ENCODE data around the gene CEP85L.

CEP85L gene

DNA sequence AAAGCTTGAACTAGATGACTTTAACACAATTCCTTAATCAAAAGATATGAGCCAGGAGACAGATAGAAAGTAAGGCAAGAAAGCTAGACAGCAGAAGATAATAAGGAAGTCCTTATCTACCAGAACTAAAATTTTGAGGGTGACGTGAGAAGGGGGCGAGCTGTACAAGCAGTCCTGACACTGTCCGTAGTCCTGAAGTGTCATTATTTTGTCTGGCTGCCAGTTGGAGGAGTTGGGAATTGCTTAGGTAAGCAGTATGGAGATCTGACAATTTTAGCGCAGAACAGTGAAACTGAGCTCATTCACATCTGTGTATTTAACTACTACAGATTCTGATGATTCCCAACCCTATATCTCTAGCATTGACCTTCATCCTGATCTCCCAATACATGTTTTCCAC lies 25.8 kb upstream of the CEP85L start:
- Mint-ChIP-seq H3K9me3 (no peaks in the 10 kb centered on the region), H3K4me3 (no peak overlapping the region), H3K27me3 (ENCODE audit: low read depth, poor library complexity) (peaks cover 3% of the 10 kb centered on the region), H3K27ac (no peak overlapping the region), H3K4me1 (no peaks in the 10 kb centered on the region), H3K36me3 (ENCODE audit: low read depth) (no peaks in the 10 kb centered on the region)
- DNase-seq = no peak
- TF ChIP-seq, protein P1, sequence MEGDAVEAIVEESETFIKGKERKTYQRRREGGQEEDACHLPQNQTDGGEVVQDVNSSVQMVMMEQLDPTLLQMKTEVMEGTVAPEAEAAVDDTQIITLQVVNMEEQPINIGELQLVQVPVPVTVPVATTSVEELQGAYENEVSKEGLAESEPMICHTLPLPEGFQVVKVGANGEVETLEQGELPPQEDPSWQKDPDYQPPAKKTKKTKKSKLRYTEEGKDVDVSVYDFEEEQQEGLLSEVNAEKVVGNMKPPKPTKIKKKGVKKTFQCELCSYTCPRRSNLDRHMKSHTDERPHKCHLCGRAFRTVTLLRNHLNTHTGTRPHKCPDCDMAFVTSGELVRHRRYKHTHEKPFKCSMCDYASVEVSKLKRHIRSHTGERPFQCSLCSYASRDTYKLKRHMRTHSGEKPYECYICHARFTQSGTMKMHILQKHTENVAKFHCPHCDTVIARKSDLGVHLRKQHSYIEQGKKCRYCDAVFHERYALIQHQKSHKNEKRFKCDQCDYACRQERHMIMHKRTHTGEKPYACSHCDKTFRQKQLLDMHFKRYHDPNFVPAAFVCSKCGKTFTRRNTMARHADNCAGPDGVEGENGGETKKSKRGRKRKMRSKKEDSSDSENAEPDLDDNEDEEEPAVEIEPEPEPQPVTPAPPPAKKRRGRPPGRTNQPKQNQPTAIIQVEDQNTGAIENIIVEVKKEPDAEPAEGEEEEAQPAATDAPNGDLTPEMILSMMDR (IDR thresholded peaks at IDR 0.05) = no peak

DNA sequence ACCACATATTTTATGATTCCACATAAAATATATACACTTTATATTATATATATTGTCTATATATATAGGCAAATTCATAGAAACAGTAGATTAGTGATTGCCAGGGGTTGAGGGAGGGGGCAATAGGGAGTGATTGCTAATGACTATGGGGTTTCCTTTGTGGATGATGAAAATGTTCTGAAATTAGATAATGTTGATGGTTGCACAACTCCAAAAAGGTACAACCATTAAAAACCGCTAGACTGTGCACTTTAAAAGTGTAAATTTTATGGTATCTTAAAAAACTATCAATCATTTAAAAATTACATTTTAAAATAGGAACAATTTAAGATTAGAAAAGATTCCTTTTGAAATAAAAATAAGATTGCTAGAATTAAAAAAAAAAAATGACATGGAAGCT lies 23.8 kb upstream of the CEP85L start:
- TF ChIP-seq, protein P1 (IDR thresholded peaks at IDR 0.05) = no peak
- DNase-seq = no peak
- no peaks in the 10 kb centered on the region for H3K36me3 Mint-ChIP-seq (ENCODE audit: low read depth)
- H3K27ac Mint-ChIP-seq = no peak overlapping the region
- no peak overlapping the region for H3K4me3 Mint-ChIP-seq
- H3K4me1 Mint-ChIP-seq = peaks cover 4% of the 10 kb centered on the region
- no peaks in the 10 kb centered on the region for H3K9me3 Mint-ChIP-seq
- H3K27me3 Mint-ChIP-seq (ENCODE audit: low read depth, poor library complexity) = peaks cover 3% of the 10 kb centered on the region

DNA sequence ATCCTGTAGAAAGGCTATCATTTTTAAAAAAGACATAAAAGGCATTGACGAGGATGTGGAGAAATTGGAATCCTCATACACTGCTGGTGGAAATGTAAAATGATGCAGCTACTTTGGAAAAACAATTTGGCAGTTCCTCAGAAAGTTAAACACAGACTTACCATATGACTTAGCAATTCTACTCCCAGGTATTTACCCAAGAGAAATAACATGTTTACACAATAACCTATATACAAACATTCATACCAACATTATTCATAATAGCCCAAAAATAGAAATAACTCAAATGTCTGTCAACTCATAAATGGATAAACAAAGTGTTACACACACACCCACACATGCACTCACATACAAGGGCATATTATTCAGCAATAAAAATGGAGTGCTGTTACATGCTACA lies 23.4 kb upstream of the CEP85L start:
- peaks cover 9% of the 10 kb centered on the region for H3K4me1 Mint-ChIP-seq
- no peak overlapping the region for H3K27ac Mint-ChIP-seq
- no peak for DNase-seq
- H3K27me3 Mint-ChIP-seq (ENCODE audit: low read depth, poor library complexity) = peaks cover 3% of the 10 kb centered on the region
- H3K36me3 Mint-ChIP-seq (ENCODE audit: low read depth) = no peaks in the 10 kb centered on the region
- TF ChIP-seq, protein P1 (IDR thresholded peaks at IDR 0.05) = no peak
- H3K9me3 Mint-ChIP-seq = no peaks in the 10 kb centered on the region
- H3K4me3 Mint-ChIP-seq = no peak overlapping the region

DNA sequence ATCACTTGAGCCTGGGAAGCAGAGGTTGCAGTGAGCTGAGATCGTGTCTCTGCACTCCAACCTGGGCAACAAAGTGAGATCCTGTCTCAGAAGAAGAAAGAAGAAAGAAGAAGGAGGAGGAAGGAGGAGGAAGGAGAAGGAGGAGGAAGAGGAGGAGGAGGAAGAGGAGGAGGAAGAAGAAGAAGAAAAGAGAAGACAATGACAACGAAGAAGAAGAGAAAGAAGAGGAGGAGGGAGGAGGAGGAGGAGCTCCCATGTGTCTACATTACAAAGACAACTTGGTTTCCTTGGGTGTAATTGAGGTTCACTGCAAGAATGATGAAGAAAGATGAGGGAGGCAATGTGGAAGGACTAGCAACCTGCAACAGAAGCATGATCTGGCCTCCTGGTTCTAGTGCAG lies 21.3 kb upstream of the CEP85L start:
- Mint-ChIP-seq H3K27ac (no peak overlapping the region), H3K9me3 (no peaks in the 10 kb centered on the region), H3K27me3 (ENCODE audit: low read depth, poor library complexity) (peaks cover 3% of the 10 kb centered on the region), H3K36me3 (ENCODE audit: low read depth) (no peaks in the 10 kb centered on the region), H3K4me1 (peaks cover 29% of the 10 kb centered on the region), H3K4me3 (no peak overlapping the region)
- TF ChIP-seq, protein P1 (IDR thresholded peaks at IDR 0.05) = no peak
- DNase-seq = no peak

DNA sequence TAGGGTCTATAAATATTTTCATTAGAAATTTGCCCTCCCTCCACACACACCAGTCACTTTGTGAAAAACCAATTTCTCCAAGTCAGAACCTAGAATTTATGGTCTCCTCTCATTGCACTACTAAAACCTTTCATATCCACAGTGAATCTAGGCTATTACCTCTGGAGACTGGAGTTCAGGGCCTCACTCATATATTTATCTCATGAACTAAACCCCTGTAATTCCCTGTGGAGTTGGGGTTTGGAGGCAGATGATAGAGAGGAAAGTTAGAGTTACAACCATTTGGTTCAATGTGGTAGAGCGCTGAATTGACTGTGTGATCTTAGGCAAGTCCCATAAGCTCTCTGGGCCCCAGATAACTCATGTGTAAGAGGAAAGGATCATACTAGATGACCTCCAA lies 18.2 kb upstream of the CEP85L start:
- Mint-ChIP-seq H3K4me1 (peaks cover 29% of the 10 kb centered on the region), H3K36me3 (ENCODE audit: low read depth) (no peaks in the 10 kb centered on the region), H3K9me3 (no peaks in the 10 kb centered on the region), H3K4me3 (no peak overlapping the region), H3K27me3 (ENCODE audit: low read depth, poor library complexity) (peaks cover 7% of the 10 kb centered on the region), H3K27ac (peak overlapping the region; percentile 44)
- TF ChIP-seq, protein P1 (IDR thresholded peaks at IDR 0.05) = no peak
- DNase-seq = no peak

DNA sequence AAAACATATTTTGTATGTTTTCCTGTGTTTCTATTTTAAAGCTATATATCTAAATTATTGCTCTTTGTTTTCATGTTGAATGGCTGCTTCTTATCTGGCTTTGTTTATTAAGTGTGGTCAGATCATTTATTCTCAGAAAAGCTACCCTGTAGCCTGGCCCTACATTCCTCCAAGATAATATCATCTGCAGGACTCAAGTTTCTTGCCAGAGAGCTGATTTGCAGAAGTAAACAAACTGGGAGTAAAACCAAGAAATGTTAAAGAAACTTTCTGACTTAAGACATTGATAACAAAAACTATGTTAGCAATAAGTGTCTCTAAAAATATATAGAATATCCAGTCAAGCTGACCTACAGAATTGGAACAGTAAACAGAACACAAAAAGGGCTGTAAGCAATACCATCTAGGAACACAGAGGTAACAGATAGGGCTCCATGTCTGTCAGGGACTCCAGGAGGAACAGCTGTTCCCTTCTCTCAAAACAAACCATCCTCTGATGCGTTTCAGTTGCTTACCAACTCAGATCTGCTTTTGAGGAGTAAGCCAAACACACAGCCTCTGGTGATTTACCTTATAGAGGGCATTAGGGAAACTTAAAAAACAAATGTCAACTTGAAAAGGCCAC lies 17.5 kb upstream of the CEP85L start:
- Mint-ChIP-seq H3K27me3 (ENCODE audit: low read depth, poor library complexity) (peaks cover 7% of the 10 kb centered on the region), H3K27ac (peak overlapping the region; percentile 2), H3K9me3 (no peaks in the 10 kb centered on the region), H3K4me3 (no peak overlapping the region), H3K4me1 (peaks cover 29% of the 10 kb centered on the region), H3K36me3 (ENCODE audit: low read depth) (no peaks in the 10 kb centered on the region)
- TF ChIP-seq, protein P1 (IDR thresholded peaks at IDR 0.05) = no peak
- DNase-seq = no peak

Data from nephron progenitor cell (in vitro differentiated cells).